ENCODE data around the gene ACAN.

Gene ACAN

DNA sequence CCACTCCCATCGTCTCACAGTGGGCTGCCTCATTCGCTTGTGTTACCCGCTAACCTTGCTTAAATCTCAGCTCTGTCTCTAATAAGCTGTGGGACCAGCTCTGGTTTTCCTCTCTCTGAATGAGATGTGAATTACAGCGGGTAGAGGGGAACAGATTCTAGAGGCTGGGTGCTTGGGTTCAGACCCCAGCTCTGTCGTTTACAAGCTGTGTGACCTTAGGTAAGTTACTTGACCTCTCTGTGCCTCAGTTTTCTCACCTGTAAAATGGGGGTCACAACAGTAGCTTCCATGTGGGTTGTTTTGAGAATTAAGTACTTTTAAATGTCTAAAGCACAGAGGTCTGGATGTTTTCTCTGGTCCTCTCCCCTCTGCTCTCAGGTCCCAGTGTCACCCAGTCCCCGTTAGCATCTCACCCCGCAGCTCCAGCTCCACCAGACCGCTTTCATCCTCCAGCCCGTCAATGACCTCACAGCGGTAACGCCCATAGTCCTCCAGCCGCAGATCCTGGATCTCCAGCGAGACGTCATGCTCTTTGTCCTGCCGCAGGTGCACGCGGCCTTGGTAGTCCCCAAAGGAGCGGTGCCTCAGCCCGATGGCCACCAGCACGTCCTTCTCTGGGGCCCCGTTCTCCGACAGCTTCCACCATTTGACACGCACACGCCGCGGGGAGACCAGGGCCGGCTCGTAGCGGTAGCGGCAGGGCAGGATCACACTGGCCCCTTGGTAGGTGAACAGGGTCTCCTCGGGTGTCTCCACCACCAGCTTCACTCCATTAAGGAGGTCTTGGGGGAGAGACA lies 77.9 kb downstream of the ACAN start:
- no peak for DNase-seq

DNA sequence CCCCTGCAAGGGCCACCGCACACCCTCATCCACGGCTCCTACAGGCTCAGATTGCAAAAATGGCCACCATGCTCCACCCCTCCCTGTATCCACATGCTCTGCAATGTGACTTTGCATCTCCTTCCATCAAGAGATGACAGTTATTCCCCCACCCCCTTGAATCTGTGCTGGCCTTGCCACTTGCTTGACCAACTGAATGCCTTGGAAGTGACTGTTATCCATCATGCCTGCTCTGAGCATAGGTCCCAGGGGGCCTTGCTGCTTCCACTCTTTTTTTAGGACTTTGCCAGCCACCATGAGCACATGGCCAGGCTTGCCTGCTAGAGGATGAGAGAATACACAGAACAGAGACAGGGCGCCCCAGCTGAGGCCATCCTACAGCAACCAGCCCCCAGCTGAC lies 78.5 kb downstream of the ACAN start:
- no peak for DNase-seq

DNA sequence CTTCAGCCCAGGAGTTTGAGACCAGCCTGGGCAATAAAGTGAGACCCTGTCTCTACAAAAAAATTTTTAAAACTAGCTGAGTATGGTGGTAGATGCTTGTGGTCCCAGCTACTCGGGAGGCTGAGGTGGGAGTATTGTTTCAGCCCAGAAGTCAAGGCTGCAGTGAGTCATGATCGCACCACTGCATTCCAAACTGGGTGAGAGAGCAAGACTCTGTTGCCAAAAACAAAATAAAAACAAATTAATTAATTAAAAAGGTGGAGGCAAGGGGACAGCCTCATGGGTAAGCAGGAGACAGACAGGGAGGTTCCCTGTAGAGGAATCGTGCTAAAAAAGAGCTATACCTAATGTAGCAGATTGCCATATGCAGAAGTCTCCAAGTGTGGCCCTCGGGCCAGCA lies 79.5 kb downstream of the ACAN start:
- no peak for DNase-seq

DNA sequence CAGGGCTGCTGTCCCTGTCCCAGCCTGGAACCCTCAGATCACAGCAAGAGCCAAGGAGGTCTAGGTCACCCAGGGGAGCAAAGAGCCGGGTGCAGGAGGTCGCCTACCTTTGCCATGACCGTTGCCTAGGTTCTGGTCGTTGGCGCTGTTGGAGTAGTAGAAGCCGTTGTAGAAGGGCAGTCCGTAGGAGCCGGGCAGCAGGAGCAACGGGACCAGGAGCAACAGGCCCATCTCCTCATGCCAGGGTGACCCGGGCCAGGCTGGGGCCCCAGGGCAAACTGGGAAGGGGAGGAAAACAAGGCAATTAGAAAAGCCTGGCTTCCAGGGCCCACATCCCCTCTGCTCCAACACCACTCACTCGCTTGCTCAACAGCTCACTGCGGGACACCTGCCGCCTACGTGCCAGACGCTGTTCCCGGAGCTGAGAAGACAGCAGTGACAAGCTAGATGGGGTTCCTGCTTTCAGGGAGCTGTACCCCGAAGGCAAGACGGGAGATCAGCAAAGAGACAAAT lies 83.9 kb downstream of the ACAN start:
- no peak for DNase-seq

DNA sequence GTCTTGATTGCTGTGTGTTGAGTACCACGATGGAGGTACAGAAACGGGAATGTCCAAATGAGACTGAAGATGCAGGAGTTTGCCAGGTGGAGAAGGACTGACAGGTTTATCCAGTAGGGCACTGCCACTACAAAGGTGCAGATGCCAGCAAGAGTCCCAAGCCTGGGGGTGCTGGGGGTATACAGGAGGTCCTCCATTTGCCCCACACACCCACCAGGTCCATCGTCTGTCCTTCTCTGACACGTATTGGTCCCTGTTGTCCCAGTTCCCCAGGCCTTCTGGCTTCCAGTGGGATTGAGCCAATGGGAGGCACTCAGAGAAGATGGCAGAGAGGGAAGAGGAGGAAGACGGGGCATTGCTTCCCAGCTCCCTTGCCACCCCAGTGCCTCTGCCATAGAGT lies 85.5 kb downstream of the ACAN start:
- no peak for DNase-seq

DNA sequence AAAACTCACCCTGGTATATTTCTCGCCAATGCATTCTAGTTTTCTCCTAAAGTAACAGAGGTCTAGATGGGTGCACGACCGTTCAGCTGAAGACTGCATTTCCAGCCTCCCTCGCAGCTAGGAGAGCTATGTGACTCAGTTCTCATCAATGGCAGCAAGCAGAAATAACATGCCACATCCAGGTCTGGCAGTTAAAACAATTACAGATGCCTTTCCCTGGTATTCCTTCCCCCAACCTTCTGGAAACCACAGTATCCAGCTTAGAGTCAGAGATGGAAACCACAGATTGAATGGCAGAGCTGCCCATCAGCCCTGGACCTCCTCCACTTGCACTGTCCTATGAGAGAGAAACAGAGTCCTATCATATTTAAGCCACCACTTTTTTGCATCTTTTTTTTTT lies 87.3 kb downstream of the ACAN start:
- DNase-seq, result no peak

DNA sequence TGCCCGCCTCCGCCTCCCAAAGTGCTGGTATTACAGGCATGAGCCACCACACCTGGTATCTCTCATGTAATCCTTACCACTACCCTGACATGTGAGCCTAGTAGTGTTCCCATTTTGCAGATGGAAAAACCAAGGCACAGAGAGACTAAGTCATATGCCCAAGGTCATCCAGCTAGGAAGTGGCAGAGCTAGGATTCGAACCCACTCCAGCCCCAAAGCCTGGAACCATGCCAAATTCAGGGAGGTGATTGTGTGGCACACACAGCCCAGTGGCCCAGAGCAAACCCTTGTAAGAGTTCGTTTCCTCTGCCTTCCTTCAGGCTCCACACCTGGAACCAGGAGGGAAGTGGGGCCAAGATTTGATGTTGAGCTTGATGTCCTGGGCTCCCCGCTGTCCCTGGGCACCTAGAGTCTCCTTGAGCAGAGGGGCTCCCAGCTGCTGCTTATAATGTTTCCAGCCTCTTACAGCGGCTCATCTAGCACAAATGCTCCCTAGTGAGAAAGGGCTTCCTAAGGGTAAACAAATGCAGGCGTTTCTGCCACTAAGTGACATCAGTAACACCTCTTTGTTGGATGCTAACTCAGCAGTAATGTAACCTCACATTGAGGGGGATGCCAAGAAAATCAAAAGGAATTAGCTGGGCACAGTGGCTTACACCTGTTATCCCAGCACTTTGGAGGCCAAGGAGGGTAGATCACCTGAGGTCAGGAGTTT lies 88.5 kb downstream of the ACAN start:
- no peak for DNase-seq

DNA sequence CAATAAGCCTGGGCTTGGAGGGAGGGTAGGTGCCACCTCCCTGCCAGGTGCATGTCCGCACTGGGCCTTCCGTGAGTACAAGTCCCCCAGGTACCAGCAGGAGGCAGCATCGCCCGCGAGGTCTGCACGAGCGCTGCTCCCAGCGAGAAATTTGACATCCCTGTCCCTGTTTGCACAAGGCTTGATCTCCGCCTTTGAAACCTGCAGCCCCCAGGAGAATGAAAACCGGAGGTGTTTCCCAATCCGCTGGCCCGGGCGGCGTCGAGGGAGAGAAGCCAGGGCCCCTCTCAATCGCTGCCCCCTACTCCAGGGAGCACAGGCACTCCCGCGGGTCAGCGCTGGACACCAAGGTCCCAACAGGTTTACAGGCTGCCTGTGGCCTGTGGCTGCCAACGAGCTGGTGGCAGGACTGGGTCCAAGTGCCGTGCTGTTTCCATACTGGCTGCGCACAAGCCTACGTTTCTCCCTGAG lies 91.1 kb downstream of the ACAN start:
- DNase-seq, result peak; percentile 89

DNA sequence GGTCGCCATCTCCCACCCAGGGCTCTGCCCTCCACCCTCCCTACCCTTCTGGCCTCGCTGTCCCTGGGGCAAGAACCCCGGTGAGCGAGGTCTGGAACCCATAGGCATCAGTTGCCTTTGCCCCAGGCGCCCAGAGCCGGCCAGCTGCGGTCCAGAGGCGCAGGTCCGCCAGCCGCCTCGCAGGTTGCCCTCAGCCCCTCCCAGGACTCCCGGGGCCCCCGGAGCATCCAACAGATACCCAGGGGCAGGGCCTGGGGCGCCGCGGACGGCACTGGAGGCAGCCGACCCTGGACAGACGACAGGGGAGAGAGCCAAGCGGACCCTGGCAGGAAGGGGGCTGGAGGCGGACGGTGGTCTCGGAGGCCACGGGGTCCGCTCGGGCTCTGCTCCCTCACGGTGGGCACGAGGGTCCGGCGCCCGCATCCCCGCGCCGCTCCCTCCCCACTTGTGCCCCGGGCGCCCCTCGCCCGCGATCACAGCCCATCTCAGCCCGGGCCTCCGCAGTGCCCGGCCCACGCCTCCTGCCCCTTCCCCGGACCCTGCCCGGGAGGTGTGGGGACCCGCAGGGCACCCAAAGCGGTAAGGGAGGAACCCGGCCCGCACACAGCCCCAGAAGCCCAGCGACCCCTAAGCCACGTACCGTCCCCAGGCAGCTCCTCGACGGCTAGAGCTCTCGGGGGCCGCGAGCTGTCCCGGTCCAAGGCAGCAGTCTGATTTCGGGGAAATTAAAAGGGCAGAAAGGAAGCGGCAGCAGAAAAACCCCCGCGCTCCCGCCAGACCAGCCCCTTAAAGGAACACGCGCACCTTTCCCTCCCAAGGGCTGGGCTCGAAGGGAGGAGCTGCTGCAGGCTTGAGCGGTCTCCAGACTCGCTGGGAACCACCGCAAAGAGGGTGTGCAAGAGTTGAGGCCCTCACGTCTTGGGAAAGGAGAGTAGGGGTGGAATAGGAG lies 91.9 kb downstream of the ACAN start, which contains the start of gene HAPLN3:
TSS of gene HAPLN3 (minus strand) at position 726 of the 949 bp plus-strand sequence. CDS start 8,246 bp downstream, outside the sequence.
- peak; percentile 69 for DNase-seq

DNA sequence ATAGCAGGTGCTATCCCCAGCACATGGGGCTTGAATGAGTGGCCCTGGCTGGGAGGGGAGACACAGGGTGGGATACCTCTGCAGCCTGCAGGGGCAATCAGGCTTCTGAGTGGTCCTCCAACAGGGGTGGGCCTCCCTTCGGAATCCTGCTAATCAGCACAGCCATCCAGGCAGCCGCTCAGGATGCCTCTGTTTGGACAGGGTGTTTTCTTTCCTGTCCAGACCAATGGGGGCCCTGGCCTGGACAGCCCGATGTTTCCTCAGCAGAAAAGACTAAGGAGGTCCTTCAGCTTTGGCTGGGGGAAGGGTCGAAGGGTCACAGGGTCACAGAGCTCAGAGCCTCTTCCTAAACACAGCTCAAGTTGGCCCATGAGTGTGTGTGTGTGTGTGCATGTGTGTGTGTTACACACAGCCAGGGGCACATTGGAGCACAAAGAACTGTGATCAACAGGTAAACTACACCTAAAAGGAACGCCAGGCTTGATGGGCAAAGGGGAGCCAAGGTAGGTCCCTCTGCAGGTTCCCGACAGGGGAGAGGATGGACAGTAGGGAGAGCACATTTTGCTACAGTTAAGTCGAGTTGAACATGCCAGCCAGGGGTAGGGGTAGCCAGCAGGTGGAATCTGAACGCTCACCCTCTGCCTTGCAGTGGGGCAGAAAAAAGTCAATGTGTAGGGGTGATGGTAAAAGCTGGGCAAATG lies 93.2 kb downstream of the ACAN start:
- DNase-seq, result no peak

DNA sequence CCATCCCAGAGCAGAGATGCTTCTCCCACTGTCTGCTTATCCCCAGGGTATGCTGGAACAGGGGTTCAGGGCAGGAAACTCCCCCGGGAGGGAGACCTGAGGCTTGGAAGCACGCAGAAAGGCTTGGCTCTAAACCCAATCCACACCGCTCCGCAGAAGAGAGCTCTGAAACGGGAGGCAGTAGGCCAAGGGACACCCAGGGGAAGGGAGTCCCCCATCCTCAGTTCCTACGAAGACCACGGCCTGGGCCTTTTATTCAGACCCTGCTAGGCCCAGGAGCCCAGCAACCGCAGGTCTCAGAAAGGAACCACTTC lies 93.9 kb downstream of the ACAN start:
- no peak for DNase-seq

DNA sequence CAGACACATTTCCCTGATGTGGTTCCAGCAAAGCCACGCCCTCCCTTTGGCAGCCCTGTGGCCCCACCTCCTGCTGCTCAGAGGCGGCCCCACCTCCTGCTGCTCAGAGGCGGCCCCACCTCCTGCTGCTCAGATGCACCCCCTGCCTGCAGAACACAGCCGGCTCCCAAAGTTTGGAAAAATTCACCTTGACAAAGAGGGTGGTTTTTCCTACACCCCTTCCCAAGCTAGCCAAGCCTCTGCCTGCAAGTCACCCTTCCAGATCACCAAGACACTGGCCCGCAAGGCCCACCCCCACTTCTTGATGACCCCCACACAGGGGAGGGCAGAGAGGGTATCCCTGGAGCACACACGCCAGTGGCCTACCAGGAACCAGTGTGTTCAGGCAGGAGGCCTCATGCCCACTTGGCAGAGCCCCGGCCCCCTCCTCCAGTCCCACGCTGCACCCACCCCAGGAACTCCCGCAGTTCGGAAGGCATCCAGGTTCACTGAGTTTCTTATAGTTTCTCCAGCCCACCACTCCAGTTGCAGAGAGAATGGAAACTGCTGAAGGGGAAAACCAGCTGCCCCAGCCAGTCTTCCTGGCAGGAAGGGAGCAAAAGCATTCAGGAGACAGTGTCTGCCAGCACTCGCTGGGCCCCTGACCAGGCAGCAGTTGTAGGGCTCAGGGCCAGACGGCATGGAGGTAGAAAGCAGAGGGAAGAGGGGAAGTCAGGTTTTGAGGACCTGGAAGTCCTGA lies 94.4 kb downstream of the ACAN start:
- peak; percentile 73 for DNase-seq

DNA sequence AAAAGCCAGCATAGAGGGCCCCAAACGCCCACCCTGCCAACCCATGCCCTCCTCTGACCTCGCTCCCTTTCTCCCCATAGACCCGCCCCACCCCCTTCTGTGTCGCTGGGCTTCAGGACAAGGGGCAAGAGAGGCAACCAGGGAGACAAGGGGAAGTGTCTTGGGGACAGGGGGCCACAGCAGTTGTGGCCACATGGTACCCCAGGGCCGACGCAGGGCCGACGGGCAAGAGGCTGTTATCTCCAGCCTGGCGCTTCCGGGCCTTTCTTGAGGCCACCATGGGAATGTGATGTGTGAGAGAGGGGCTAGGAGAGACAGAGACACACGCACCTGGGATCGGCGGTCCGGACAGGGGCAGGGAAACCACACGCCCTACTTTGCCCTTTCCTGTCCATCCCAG lies 95.5 kb downstream of the ACAN start:
- no peak for DNase-seq

DNA sequence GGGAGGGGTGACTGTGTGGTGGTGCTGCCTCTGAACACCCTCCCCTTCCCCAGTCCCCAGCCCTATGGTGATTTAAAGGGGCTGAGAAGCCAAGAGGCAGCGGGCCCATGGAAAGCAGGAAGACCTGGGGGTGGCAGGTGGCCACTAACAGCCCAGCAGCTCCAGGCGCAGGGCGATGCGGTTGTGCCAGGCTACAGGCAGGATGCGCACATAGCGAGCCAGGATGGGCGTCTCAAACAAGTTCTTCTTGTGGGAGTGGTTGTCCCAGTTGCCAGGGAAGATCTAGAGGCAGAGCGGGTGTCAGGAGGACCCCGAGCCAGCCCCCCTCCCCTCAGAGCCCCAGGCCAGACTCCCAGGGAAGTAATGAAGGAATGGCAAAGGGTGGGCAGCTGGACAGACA lies 96.0 kb downstream of the ACAN start:
- no peak for DNase-seq

DNA sequence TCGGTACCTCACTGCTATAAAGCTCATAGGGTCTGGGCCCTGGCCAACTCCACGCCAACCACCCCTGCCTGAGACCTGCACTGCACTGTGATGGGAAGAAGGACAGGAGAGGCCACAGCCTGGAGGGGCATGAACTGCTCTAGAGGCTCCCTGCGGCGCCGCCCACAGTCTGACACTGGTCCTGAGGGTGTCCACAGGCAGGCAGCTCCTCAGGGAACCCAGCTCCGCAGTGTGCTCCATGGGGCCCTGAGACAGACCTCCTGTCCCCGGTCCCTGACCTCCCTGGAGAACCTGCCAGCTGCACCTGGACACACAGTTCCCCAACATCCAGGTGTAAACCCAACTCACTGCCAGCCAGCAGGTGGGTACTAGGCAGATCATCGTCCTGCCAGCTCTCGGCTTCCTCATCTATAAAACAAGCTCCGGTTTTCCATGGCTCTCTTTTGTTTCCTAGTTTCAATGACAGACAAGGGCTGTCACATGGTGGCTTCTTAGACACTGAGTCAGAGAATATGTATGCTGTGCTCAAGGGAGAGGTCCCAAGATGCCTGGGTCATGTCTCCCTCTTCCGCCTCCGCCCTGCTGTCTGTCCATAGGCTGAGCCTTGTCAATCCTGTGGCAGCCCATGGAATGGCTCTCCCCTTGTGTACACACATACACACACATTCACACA lies 97.2 kb downstream of the ACAN start:
- DNase-seq, result no peak

DNA sequence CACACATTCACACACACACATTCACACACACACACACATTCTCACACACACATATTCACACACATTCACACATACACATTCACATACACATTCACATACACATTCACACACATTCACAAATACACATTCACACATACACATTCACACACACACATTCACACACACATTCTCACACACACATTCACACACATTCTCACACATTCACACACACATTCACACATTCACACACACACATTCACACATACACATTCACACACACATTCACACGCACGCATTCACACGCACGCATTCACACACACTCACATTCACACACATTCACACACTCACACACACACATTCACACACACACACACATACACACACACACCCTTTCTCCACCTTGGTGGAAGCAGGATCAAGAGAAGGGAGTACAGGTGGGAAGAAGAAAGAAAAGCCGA lies 97.8 kb downstream of the ACAN start:
- no peak for DNase-seq

DNA sequence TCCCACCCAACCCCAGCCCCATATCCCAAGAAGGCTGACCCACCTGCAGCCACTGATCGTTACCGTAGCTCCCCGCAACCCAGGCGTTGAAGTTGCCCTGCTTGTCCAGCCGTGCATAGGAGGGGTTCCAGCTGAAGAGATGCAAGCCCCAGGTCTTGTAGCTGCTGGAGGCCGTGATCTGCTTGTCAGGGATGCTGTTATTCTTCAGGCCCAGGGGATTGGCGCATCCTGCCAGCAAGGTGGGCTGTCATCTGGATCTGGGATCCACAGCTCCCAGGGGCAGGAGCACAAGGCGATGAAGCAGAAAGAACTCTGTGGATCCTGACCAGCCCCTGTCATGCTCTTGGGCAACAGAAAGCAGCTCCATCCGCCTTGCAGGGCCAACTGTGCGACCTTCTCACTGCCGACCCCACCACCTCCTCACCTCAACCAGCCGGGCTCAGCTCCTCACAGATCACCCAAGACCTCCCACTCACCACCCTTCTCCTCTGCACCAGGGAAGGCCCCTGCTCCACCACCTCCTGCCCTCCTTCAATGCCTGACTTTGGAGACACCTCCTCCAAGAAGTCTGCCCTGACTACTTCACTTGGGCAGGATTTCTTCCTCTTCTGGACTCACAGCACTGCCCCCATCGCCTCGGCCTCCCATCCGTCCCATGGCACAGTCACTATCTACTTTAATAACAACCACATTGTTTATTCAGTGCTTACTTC lies 98.4 kb downstream of the ACAN start:
- no peak for DNase-seq

DNA sequence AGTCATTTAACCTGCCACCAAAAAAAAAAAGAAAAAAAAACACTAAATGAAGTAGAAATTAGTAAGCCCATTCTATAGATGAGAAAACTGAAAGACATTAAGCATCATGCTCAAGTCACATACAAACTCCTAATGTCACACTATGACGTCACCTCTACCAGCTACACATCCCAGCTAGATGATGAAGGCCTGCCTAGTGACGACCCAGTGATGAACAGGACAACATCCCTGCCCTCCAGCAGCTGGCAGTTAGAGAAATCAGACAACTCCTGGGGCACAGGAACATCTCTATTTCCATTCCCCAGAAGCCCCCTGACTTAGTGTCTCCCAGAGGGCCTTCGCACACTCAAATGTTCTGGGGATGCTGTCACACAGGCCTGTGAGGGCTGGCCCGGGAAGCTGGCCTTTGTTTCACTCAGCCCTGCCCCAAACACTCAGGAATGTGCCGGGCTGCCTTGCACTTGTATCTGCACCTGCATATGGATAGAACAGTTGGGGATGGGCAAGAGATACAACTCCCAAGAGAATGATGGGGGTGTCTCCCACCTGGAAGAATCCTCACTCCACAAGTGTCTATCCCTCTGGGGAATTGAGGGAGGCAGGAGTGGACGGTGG lies 99.1 kb downstream of the ACAN start:
- no peak for DNase-seq

DNA sequence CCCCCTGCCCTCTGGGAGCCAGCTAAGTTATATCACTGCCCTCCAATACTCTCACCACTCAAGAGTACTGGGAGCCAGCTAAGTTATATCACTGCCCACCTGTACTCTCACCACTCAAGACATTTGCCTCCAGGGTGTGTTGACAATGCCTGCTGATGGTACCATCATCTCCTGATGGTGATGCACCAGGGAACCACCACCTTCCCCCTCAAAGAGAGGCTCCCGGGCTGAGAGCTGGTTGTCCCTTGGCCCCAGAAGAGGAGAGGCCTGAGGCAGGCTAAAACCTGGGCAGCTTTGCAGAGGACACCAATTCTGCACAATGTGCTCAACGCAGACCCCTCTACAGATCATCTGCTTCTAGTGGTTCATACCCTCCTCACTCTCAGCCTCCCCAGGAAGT lies 99.6 kb downstream of the ACAN start:
- DNase-seq, result no peak

DNA sequence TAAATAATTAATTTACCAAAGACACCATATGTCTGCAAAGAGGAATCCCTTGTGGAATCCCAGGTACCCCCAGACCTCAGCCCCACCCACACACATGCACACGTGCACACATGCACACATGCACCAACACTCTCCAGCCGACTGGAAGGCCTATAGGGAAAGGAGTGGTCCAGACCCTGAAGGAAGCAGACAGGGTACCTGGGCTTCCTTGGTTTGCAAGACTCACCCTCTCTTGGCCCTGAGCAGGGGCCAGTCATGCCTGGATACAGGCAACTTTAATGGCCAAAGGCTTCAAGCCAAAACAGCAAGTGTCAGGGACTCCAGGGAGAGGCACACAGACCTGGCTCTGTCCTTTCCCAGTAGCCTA lies 101.0 kb downstream of the ACAN start:
- no peak for DNase-seq

Data from activated CD8-positive, alpha-beta memory T cell treated with anti-CD3 and anti-CD28 coated beads, Interleukin-2, amount 50 U/mL, for 4 hours (primary cell).